ENCODE results near the gene CD8B.
"Not testable (repeated sequence)": the region's sequence is repeated elsewhere in the genome, so short reads cannot be mapped to it uniquely, and the experiment has no call there.

Gene CD8B

GRCh38 chr2:86836915-86837695, 24.6 kb downstream of the CD8B start:
- DNase-seq (ENCODE audit: low spot score), result not testable (repeated sequence)

- DNase-seq (ENCODE audit: low spot score), result not testable (repeated sequence)
These were observed 26.2 kb downstream of the CD8B start for GRCh38 chr2:86835548-86835889.

GRCh38 chr2:86833315-86833714, 28.4 kb downstream of the CD8B start:
- no peak for DNase-seq (ENCODE audit: low spot score)

GRCh38 chr2:86832334-86833096, 29.2 kb downstream of the CD8B start:
- no peak for DNase-seq (ENCODE audit: low spot score)

- no peak for DNase-seq (ENCODE audit: low spot score)
These were observed 30.1 kb downstream of the CD8B start for GRCh38 chr2:86831537-86831936.

- DNase-seq (ENCODE audit: low spot score), result no peak
These were observed 34.7 kb downstream of the CD8B start for GRCh38 chr2:86826951-86827350.

GRCh38 chr2:86825693-86826381, 35.8 kb downstream of the CD8B start:
- peak; percentile 18 for DNase-seq (ENCODE audit: low spot score)

GRCh38 chr2:86825036-86825692, 36.5 kb downstream of the CD8B start:
- DNase-seq (ENCODE audit: low spot score), result no peak

GRCh38 chr2:86822668-86823345, 38.9 kb downstream of the CD8B start:
- DNase-seq (ENCODE audit: low spot score), result no peak

- no peak for DNase-seq (ENCODE audit: low spot score)
These were observed 39.8 kb downstream of the CD8B start for GRCh38 chr2:86821842-86822241.

GRCh38 chr2:86821306-86821705, 40.4 kb downstream of the CD8B start:
- DNase-seq (ENCODE audit: low spot score), result no peak

- DNase-seq (ENCODE audit: low spot score), result no peak
These were observed 42.7 kb downstream of the CD8B start for GRCh38 chr2:86818957-86819356.

- no peak for DNase-seq (ENCODE audit: low spot score)
These were observed 43.4 kb downstream of the CD8B start for GRCh38 chr2:86818114-86818801.

GRCh38 chr2:86815611-86816010, 46.1 kb downstream of the CD8B start:
- no peak for DNase-seq (ENCODE audit: low spot score)

GRCh38 chr2:86809481-86810121, 52.1 kb downstream of the CD8B start:
- no peak for DNase-seq (ENCODE audit: low spot score)

- peak; percentile 87 for DNase-seq (ENCODE audit: low spot score)
These were observed 53.1 kb downstream of the CD8B start for GRCh38 chr2:86808315-86809161.

GRCh38 chr2:86807468-86808275, 54.0 kb downstream of the CD8B start:
- DNase-seq (ENCODE audit: low spot score), result no peak

- DNase-seq (ENCODE audit: low spot score), result no peak
These were observed 54.6 kb downstream of the CD8B start for GRCh38 chr2:86807133-86807467.
